OCI-LY1 (cell line): Measurements from ENCODE around the gene MBNL1.
"Not testable (repeated sequence)": the region's sequence is repeated elsewhere in the genome, so short reads cannot be mapped to it uniquely, and the experiment has no call there.

ENCODE experiments used
- H2AFZ ChIP-seq: fragments of 200-600 bp; sonication (generic), shearing (Covaris generic); 2 replicates; pipeline ENCODE4 v1.6.0; 2014; ENCODE audit warnings: antibody characterized with exemption, mild to moderate bottlenecking, low read length
- H3F3A ChIP-seq: fragments of 200-600 bp; sonication (generic), shearing (Covaris generic); 2 replicates; pipeline ENCODE4 v1.6.0; 2014; ENCODE audit warnings: mild to moderate bottlenecking, antibody characterized with exemption, low read length, moderate library complexity; ENCODE audit not compliant: insufficient read depth
- H3K27ac ChIP-seq: fragments of 200-600 bp; sonication (generic); 2 replicates; pipeline ENCODE4 v1.5.1; 2014; ENCODE audit warnings: low read length, mixed run types, mild to moderate bottlenecking, low read depth; ENCODE audit not compliant: poor library complexity, severe bottlenecking
- H3K27me3 ChIP-seq: fragments of 200-600 bp; sonication (generic); 2 replicates; pipeline ENCODE4 v1.6.0; 2014; ENCODE audit warnings: antibody characterized with exemption, mild to moderate bottlenecking, low read length, moderate library complexity; ENCODE audit not compliant: insufficient read depth
- H3K36me3 ChIP-seq: fragments of 200-600 bp; sonication (generic); 2 replicates; pipeline ENCODE4 v1.6.1; 2014; ENCODE audit warnings: mild to moderate bottlenecking, antibody characterized with exemption, low read length, moderate library complexity, mixed read lengths; ENCODE audit not compliant: insufficient read depth
- H3K4me1 ChIP-seq: fragments of 200-600 bp; sonication (generic); 2 replicates; pipeline ENCODE4 v1.5.1; 2014; ENCODE audit warnings: mild to moderate bottlenecking, low read length, moderate library complexity; ENCODE audit not compliant: insufficient read depth, severe bottlenecking
- H3K4me2 ChIP-seq: fragments of 200-600 bp; sonication (generic), shearing (Covaris generic); 2 replicates; pipeline ENCODE4 v1.6.1; 2014; ENCODE audit warnings: low read length
- H3K4me3 ChIP-seq: fragments of 200-600 bp; sonication (generic); 2 replicates; pipeline ENCODE4 v1.5.1; 2014; ENCODE audit warnings: low read length, low read depth, mild to moderate bottlenecking, mixed read lengths; ENCODE audit not compliant: poor library complexity, severe bottlenecking
- H3K79me2 ChIP-seq: fragments of 200-600 bp; shearing (Covaris generic); 2 replicates; pipeline ENCODE4 v1.6.1; 2016; ENCODE audit warnings: mixed run types, low read length, mixed read lengths; ENCODE audit not compliant: insufficient read depth
- H3K9ac ChIP-seq: fragments of 200-600 bp; sonication (generic), shearing (Covaris generic); 2 replicates; pipeline ENCODE4 v1.6.1; 2014; ENCODE audit warnings: mild to moderate bottlenecking, low read length, mixed read lengths
- H3K9me2 ChIP-seq: fragments of 200-600 bp; sonication (generic), shearing (Covaris generic); 2 replicates; pipeline ENCODE4 v1.6.1; 2014; ENCODE audit warnings: low read depth, mild to moderate bottlenecking, low read length, mixed read lengths
- H3K9me3 ChIP-seq: fragments of 200-600 bp; shearing (Covaris generic); 2 replicates; pipeline ENCODE4 v1.6.1; 2014; ENCODE audit warnings: low read length, mixed read lengths
- H4K20me1 ChIP-seq: fragments of 200-600 bp; sonication (generic), shearing (Covaris generic); 2 replicates; pipeline ENCODE4 v1.6.0; 2016; ENCODE audit warnings: mild to moderate bottlenecking, low read length; ENCODE audit not compliant: insufficient read depth
- CTCF ChIP-seq: fragments of 200-600 bp; sonication (generic), shearing (Covaris generic); IDR thresholded peaks from 2 replicates; pipeline ENCODE4 v1.5.1; 2017; ENCODE audit warnings: mild to moderate bottlenecking, antibody characterized with exemption, low read length, moderate library complexity, mixed read lengths
- EZH2 ChIP-seq: fragments of 200-600 bp; sonication (generic), shearing (Covaris generic); IDR thresholded peaks from 2 replicates; pipeline ENCODE4 v1.8.0; 2017; ENCODE audit warnings: borderline replicate concordance, mixed run types, mild to moderate bottlenecking, antibody characterized with exemption, low read length, moderate library complexity, mixed read lengths

MBNL1 gene

GRCh38 chr3:152436707-152437590 is 168.2 kb downstream of the MBNL1 start:
- Histone ChIP-seq H3K9me3 (peaks cover 8% of the 10 kb centered on the region; the same call in 1 of the 2 replicates), H3K27ac (no peak overlapping the region), H4K20me1 (no peaks in the 10 kb centered on the region), H3K27me3 (no peaks in the 10 kb centered on the region), H3K4me2 (no peak overlapping the region), H3K36me3 (peaks cover 92% of the 10 kb centered on the region), H2AFZ (no peak overlapping the region), H3F3A (no peaks in the 10 kb centered on the region; the same call in 1 of the 2 replicates), H3K4me3 (no peak overlapping the region), H3K9ac (no peak overlapping the region), H3K79me2 (peaks cover 92% of the 10 kb centered on the region), H3K9me2 (no peaks in the 10 kb centered on the region), H3K4me1 (peaks cover under 1% of the 10 kb centered on the region)
- TF ChIP-seq EZH2 (no peak), CTCF (no peak)

- Histone ChIP-seq H3K79me2 (peaks cover 91% of the 10 kb centered on the region), H3K9ac (no peak overlapping the region), H3K4me3 (no peak overlapping the region), H3F3A (peaks cover 4% of the 10 kb centered on the region; the same call in 1 of the 2 replicates), H3K9me2 (no peaks in the 10 kb centered on the region), H3K4me1 (peaks cover 13% of the 10 kb centered on the region), H2AFZ (no peak overlapping the region), H4K20me1 (no peaks in the 10 kb centered on the region), H3K9me3 (peaks cover 6% of the 10 kb centered on the region; the same call in 1 of the 2 replicates), H3K4me2 (no peak overlapping the region), H3K27ac (no peak overlapping the region), H3K27me3 (no peaks in the 10 kb centered on the region), H3K36me3 (peaks cover 80% of the 10 kb centered on the region)
- TF ChIP-seq CTCF, result no peak
- TF ChIP-seq EZH2, result no peak
Observed at GRCh38 chr3:152438181-152438580, 169.5 kb downstream of the MBNL1 start.

GRCh38 chr3:152438706-152439105 is 170.0 kb downstream of the MBNL1 start:
- Histone ChIP-seq H3K79me2 (peaks cover 88% of the 10 kb centered on the region), H4K20me1 (no peaks in the 10 kb centered on the region), H3F3A (peaks cover 4% of the 10 kb centered on the region; the same call in 1 of the 2 replicates)

GRCh38 chr3:152440243-152440642 is 171.5 kb downstream of the MBNL1 start:
- not testable (repeated sequence) for H4K20me1 ChIP-seq, H3K9ac ChIP-seq, H3K9me2 ChIP-seq, H3K4me3 ChIP-seq, H3K27ac ChIP-seq, H3F3A ChIP-seq, H2AFZ ChIP-seq, H3K27me3 ChIP-seq, H3K4me2 ChIP-seq, H3K9me3 ChIP-seq
- peaks cover 21% of the 10 kb centered on the region for H3K4me1 ChIP-seq
- H3K79me2 ChIP-seq, result peaks cover 84% of the 10 kb centered on the region
- peaks cover 70% of the 10 kb centered on the region for H3K36me3 ChIP-seq

More at GRCh38 chr3:152438706-152439105, 170.0 kb downstream of the MBNL1 start:
- H3K9me3 ChIP-seq, result peaks cover 6% of the 10 kb centered on the region; the same call in 1 of the 2 replicates
- H3K9me2 ChIP-seq, result no peaks in the 10 kb centered on the region
- H3K27ac ChIP-seq, result no peak overlapping the region
- no peak overlapping the region for H2AFZ ChIP-seq
- TF ChIP-seq CTCF (no peak), EZH2 (no peak)
- no peak overlapping the region for H3K4me3 ChIP-seq
- H3K36me3 ChIP-seq, result peaks cover 75% of the 10 kb centered on the region
- H3K27me3 ChIP-seq, result no peaks in the 10 kb centered on the region
- H3K9ac ChIP-seq, result no peak overlapping the region
- peaks cover 18% of the 10 kb centered on the region for H3K4me1 ChIP-seq
- H3K4me2 ChIP-seq, result no peak overlapping the region
